ENCODE measurements around the gene ERC1.
"Not testable (repeated sequence)": the region's sequence is repeated elsewhere in the genome, so short reads cannot be mapped to it uniquely, and the experiment has no call there.

Gene ERC1

DNA sequence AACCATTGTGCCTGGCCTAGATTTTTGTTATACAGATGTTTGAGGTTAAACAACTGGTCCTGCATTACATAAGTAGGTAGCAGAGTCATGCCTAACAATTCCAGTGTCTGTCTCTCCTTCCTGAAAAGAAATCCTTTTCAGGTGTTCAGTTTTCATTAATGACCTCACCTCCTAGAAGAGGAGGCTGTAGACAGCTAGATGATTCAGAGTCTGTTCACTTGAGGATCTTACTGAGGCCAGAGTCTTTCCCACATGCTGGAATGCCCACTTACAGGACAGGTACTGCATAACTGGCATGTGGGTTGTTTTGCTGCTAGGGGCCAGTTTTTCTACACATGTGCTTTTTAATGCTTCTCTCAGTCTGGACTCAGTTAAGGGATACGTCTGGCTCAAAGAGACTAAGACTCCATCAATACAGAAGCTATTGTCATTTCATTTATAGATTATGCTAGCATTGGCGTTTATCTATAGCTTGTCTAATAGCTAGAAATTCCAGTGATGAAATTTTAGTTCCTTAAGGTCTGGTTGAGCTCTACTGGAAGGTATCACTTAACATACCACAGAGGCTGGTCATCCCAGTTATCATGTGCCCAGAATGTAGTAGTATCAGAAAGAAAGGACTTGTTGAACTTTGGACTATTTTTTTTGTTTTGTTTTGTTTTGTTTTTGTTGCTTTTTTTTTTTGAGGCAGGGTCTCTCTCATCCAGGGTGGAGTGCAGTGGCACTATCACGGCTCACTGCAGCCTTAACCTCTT is 206.4 kb downstream of the ERC1 start:
- DNase-seq = peak; percentile 61

DNA sequence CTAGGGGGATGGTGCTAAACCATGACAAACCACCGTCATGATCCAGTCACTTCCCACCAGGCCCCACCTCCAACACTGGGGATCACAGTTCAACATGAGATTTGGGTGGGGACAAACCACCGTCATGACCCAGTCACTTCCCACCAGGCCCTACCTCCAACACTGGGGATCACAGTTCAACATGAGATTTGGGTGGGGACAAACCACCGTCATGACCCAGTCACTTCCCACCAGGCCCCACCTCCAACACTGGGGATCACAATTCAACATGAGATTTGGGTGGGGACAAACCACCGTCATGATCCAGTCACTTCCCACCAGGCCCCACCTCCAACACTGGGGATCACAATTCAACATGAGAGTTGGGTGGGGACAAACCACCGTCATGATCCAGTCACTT is 207.8 kb downstream of the ERC1 start:
- DNase-seq = not testable (repeated sequence)

DNA sequence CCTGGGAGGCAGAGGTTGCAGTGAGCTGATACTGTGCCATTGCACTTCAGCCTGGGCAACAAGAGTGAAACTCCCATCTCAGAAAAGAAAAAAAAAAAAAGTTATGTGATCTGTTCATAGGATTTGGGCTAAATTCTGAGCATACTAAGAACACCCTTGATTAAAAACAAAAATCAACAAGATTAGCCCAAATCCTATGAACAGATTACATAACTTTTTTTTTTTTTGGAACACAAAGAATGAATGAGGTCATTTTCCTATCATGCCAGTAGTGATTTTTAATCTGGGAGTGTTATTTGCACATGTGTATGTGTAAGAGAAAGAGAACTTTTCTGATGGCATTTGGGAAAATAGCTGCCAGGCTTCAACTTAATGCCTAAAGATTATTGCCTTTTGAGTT is 208.7 kb downstream of the ERC1 start:
- no peak for DNase-seq

DNA sequence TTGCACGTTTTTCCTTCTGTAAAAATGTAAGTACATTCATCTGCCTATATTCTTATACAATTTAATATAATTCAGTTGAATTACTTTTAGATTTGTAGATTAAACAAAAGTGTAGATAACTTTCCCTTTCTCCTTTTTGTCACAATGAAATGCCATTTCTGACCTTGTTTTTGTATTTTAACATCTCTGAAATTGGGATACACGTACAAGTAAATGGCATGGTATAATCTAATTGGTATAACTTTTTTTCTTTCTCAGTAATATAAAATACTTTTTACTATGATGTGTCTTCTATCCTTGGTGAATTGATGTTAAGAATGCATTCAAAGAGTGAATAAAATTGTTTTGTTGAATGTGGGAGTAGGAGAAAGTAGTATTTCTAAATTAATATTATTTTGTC is 210.0 kb downstream of the ERC1 start:
- no peak for DNase-seq

DNA sequence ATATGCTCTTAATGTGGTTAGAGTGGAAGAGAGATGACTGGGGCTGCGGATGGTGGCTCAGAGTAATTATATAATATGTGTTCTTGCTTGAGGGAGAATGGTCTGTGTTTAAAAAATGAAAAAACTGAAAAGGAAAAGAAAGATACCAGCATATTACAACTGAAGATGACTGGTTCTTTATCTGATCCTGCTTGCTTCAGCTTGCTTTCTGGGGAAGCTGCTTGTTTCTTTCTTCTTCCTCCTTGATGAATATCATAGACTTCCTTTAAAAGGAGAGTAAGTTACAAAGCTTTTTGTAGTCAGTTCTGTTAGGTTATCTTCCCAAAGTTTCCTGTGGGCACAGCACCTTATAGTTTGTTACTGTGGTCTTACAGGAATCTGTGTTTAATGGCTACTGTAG is 210.9 kb downstream of the ERC1 start:
- DNase-seq = no peak

DNA sequence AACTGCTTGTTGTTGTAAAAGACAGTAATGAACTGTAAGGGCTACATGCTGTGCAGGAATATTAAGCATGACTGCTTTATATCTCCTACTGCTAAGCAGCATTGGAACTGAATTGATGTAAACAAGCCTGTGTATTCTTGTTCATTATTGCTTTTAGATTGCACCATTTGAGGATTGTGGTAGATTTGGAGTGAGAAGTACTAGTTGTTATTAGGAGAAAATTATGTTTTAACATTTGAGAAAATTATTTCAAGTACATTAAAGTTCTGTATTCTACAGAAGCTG is 212.7 kb downstream of the ERC1 start:
- DNase-seq = no peak

DNA sequence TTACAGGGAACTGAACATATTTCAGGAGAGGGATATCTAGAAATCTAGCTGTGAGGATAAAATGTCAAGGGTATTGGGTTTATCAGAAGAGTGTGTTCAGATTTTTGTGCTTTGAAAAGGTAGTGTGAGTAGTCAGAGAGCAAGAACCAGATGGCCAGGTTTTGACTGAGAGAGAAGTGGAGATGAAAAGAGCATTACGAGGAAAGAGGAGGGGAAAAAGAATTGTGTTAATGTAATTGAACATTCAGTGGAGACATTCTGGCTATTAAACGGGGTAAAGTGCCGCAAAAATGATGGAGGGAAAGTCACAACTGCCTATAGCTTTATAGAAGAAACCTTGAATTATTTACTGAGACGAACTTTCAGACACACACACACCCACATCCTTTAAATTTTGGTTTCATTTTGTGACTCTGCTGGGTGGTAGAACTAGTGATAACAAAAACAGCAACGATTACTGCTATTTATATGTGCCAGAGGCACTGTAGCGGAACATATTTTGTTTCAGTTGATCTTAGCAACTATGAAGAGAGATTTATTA is 213.6 kb downstream of the ERC1 start:
- DNase-seq = no peak

DNA sequence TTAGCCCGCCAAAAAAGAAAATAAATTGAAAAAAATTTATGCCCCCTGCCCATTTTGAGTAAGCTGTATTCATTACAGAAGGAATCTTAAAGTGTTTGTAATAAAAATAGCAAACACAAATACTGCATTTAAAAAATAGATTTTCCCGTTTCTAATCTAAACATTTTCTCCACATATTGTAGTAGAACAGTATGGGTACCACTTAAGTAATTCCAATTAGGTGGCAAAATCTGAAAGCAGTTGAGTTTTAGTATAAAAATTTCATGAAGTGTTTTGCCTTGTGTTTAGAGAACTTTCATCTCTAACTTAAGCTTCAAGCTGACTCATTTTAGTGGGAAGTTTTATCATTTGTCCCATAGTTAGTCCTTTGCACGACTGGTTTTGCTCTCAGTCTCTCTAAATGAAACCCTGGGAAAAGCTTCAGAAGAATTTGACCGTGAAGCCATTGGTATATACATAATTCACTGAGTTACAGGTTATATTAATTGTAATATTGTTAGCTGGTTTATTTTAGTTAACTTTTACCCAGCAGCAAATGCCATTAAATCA is 214.6 kb downstream of the ERC1 start:
- no peak for DNase-seq

DNA sequence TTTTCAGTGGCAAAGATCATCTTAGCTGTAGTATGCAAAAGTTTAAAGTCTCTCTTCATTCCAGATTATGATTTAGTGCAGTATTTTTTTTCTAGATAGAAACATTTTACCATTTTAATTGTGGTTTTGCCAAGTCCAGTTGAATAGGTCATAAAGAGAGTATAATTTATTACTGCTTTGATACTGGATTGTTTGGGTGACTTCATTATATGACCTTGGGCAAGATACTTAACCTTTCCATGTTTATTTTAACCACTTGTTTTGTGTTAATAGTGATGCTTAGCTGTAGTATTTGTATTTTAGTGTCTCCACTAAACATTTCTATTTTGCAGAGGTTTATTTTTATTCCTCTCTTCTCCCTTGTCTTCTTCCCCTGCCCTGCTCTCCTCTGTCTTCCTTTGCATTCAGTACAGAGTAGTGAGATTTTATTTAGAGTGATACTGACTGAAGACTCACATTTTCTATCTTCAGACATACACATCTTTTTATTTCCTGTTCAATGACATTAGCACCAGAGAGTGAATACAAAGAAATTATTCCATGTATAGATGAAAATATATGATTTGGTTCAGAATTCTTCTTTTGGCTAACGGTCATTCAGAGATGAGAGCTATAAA is 215.2 kb downstream of the ERC1 start:
- no peak for DNase-seq

DNA sequence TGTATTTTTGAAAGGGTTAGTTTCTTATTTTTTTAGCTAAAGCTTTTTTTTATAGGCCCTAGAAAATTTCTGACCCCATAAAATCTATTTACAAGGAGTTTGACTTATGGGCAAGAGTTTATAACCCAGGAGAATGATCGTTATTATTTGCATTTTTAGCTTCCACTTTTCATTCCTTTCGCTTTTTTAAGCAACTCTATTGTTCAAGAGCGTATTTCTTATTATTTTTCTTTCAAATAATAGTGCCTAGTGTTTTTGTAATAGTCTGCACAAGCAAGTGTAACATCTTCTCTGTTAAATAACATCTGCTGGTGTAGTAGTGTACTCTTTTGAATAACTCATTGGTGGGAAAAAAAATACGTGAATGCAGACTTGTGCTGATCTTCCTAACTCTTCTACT is 216.3 kb downstream of the ERC1 start:
- no peak for DNase-seq

DNA sequence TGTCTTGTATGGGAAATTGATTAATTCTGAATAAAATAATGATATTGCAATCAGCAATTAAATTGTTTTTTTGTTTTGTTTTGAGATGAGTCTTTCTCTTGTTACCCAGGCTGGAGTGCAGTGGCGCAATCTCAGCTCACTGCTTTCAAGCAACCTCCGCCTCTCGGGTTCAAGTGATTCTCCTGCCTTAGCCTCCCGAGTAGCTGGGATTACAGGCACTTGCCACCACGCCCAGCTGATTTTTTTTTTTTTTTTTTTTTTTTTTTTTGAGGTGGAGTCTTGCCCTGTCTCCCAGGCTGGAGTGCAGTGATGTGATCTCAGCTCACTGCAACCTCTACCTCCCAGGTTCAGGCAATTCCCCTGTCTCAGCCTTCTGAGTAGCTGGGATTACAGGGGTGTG is 217.7 kb downstream of the ERC1 start:
- not testable (repeated sequence) for DNase-seq

DNA sequence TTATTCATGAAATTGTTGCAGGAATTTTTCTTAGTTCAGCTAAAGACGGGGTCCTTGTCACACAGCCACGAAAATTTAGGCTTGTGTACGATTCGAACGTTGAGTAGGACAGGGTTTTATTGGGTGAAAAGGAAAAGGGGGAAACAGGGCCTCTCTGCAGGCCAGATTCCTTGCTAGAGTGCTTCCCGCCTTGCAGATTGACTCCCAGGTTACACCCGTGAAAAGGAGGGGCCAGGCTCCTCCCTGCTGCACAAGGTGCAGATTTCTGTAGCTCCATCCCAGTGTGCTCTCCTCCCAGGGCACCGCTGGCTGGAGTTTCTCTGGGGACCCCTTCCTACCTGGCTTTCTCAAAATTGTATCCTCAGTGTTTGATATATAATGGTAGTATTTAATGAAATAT is 221.5 kb downstream of the ERC1 start:
- no peak for DNase-seq

DNA sequence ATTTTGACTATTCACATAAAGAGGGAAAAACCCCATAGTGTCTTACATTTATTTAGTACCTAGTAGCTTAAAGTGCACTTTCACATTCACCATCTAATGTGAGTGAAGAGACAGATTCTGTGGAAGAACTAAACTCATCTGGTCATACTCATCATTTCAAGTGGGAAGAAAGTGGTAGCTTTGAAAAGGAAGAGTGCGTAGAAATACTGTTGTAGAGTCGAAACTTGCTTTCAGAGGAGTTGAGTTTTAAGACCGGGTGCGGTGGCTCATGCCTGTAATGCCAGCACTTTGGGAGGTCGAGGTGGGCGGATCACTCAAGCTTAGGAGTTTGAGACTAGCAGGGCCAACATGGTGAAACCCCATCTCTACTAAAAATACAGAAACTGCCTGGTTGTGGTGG is 222.2 kb downstream of the ERC1 start:
- no peak for DNase-seq

DNA sequence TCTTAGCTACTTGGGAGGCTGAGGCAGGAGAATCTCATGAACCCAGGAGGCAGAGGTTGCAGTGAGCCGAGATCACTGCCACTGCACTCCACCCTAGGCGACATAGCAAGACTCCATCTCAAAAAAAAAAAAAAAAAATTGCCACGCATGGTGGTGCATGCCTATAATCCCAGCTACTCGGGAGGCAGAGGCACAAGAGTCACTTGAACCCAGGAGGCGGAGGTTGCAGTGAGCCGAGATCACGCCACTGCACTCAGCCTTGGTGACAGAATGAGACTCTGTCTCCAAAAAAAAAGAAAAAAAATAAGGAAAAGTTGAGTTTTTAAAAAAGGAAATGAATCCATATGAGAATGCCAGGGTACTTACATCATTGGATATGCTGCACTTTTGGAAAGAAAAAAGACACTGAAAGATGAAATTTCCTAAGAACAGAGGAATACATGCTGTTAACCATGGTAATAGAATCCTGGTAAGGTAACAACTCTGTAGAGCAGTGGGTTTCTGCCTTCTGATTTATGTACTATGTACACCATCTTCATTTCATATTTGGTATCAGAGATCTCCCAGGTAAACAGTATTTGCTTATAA is 222.7 kb downstream of the ERC1 start:
- no peak for DNase-seq

DNA sequence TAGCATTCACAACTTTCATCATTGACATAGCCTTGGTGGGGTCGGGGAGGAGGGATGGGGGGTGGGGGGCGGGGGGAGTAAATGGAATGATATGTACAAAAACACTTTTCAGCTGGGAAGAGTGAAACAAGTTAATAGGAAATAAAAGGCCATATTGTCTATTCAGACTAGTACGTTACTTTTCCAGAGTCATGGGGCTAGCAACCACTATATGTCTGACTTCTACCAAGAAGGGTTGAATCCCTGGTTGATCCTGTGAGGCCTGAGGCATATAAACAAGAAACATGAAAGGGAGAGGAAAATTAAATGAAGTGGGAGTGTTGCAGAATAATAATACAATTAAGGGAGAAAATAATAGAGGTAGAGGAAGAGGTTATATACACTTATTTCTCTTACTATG is 225.5 kb downstream of the ERC1 start:
- no peak for DNase-seq

DNA sequence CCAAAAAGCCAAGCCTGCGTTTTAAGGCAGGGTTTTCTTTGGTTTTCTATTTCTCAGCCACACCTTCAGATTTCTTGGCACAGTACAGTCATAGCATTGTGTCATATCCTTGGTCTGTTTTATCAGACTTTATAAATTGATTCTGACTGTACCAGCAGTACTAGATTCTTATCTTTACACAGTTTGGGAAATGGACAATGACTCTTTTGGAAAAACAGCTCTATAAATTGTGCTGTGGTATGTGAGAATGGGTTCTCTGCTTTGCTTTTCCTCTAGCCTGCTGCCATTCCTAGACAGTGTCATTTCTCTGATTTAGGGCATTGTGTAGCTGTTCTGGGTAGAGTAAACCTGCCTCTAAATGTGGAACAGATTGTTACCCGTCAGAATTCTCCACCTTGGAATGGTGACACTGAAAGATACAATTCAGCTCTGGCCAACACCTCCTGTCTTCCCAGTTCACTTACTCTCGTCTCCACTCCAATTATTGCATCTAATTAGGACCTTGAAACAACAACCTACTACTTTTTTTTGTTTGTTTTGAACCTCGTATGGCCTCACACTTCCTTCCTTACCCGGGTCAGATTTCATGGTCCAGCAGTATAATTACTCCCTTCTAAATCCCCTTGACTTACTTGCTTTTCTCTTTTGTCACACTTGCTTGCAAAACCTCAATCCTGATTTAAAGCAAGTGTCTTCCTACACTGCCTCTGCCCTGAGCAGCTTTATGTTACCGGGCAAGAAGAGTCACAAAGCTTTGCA is 226.3 kb downstream of the ERC1 start:
- DNase-seq = peak; percentile 83

DNA sequence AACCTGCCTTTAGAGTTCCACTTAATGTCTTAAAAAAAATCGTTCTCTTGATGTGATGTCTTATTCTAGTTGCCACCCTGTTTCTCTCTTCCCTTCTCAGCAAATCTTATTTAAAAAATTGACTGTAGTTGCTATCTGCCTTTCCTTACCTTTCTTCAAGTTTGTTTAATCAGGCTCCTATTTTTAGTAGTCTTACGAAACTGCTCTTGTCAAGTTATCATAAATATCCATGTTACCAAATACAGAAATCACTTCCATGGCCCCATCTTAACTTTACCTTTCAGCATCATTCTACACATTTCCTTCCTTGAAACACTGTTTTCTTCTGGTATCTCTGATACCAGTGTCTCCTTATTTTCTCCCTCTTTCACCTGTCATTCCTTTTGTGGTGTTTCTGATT is 227.3 kb downstream of the ERC1 start:
- no peak for DNase-seq

DNA sequence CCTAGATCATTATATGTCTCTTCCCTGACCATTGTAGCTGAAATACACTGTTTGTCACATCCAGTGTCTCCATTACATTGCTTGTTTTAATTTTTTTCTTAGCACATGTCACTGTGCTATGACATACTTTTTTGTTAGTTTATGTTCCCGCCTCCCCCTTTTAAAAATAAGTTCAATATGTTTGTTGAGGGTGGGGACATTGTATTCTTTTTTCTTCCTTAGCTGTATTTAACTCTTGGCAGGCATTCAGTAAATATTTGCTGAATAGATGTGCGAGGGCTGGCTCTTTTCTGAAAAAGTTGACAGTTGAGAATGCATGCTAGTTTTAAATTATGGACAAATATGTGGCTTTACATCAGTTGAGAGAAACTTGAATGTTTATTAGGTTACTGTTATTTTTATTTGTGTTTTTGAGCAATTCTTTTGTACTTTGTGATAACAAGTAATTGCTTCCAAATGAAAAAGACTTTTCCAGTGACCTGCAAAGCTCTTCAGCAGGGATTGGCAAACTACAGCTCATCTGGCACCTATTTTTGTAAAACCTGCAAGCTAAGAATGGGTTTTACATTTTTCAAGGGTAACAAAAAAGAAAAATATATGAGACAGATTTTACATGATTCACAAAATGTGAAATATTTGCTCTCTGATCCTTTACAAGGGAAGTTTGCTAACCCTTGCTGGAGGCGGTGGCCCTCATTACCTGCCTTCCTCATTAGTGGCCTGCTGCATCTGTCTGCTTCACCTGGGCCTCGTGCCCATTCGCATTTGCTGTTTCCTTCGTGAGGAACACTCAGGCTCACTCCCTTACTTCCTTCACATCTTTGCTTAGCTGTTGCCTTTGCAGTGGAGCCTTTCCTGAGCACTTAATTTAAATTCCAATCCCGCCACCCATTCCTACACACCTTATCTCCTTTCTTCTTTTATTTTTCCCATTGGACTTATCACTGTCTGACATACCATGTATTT is 229.4 kb downstream of the ERC1 start:
- DNase-seq = no peak

DNA sequence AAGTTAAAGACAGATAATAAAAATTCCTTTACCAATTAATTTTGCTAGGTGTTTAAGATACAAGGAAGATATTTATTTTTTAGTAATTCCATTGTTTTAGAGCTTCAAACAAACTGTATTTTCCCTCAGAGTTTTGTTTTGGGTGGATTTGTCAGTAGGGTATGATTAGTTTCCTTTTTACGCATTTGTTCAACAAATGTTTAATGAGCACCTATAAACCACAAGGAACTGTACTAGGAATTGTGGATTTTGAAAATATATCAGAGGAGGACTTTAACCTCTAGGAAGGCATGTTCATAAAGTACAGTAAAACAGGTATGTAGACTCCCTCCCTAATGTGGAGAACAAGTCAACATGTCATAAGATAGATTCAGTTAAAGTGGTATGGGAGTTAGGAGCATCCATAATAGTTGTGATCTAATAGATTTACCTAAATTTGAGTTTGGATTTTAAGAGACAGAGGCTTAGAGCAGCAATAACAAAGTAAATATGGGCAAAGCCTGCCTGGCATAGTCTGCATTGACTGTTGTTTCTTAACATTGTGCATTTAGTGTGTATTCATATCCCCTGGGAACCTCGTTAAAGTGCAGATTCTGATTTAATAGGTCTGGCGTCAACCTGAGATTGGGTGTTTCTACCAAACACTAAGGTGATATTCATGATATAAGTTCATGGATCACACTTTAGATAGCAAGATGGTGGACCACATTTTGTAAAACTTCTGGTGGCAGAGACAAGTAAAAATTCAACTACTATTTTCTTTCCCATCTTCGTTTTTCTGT is 232.0 kb downstream of the ERC1 start:
- DNase-seq = no peak

DNA sequence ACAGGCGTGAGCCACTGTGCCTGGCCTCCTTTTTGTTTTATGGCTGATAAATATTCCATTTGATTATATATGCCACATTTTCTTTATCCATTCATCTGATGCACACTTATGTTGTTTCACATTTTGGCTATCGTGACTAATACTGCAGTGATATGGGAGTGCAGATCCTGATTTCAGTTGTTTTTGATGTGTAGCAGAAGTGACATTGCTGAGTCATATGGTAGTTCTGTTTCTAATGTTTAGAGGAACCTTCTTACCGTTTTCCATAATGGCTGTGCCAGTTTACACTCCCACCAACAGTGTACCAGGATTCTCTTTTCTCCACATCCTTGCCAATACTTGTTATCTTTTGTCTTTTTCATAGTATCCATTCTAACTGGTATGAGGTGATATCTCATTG is 235.9 kb downstream of the ERC1 start:
- DNase-seq = no peak

DNA sequence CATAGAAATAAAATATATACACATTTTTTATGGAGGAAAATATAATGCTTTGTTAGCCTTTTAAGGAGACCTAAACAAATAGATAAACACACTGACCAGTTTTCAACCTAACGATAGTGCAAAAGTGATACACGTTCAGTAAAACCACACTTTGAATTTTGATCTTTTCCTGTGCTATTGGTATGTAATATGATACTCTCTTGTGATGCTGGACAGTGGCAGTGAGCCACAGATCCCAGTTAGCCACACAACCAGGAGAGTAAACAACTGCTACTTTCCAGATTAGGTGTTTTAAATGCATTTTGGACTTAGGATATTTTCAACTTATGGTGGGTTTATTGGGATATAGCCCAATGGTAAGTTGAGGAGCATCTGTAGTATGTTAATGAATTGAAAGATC is 243.1 kb downstream of the ERC1 start:
- peak; percentile 12 for DNase-seq
